Activated CD4-positive, alpha-beta T cell treated with anti-CD3 and anti-CD28 coated beads for 48 hours (primary cell): ENCODE measurements around the gene ARHGEF39.
A peak's percentile ranks its signal among the peaks of the same experiment; 100 is the strongest.
"Not testable (repeated sequence)": the region's sequence is repeated elsewhere in the genome, so short reads cannot be mapped to it uniquely, and the experiment has no call there.

Experiments
- DNase-seq: peaks from one replicate; pipeline ENCODE4 v3.0.0-alpha.2; 2020

ARHGEF39 gene

DNA sequence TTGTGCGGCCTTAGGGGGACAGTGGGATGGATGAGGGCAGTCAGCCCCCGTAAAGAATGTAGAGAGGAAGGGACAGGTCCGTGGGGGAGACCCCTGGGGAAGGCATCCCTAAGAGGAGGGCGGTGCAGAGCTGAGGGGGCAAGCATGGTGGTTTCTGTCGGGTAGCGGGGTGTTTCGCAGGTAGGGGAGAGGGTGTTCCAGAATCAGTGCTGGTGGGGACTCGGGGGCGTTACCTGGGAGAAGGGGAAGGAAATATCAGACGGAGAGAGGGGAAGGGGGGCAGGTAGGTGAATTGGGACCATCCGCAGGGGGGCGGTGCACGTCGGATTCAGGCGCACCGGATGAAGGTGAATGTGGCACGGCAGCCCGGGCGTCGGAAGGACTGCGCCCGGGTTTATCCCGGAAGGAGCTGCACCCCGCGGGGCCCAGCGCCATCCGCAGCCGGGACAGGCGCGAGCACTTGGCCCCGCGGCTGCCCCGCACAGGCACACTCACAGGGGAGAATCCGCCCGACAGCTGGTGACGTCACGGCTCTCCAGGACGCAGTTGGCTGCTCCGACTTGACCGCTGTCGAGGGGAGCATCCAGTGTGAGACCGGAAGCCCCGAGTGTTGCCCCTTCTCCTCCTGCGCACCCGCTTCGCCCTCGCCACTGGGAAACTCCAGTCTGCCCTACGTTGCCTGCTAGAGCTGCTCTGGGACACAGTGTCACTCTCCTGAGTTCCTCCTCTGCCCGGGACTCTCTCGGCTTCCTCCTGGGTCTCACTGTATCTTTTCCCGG is 48.1 kb downstream of the ARHGEF39 start:
- peak; percentile 72 for DNase-seq

DNA sequence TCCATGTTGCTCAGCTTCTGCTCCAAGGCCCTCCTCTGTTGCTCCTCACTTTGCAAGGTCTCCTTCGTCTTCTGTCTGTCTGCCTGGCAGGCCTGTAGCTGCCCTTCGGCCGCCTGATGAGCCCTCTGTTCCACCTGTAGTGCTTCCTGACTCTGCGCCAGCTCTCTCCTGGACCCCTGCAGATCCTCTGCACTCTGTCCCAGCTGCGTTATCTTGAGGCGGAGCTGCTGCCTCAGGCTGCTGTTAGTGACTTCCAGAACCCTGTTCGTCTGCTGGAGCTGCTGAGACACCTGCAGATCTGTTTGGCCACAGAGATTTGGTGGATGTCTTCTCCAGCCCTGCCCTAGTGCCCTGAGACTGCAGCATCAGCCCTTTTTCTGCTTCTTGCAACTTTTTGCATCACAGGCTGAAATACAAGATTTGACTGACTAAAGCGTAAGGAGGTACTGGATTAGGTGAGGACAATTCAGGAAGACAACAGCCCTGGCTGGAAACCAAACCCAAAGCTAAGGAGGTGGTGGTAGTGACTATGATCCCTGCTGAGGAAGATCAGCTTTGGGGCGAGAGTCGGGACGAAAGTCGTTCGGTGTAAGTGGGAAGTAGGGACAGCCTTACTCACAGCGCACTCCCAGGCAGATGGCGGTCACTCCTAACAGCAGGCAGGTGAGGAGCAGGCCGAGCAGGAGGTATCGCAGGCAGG is 48.9 kb downstream of the ARHGEF39 start:
- DNase-seq: no peak

DNA sequence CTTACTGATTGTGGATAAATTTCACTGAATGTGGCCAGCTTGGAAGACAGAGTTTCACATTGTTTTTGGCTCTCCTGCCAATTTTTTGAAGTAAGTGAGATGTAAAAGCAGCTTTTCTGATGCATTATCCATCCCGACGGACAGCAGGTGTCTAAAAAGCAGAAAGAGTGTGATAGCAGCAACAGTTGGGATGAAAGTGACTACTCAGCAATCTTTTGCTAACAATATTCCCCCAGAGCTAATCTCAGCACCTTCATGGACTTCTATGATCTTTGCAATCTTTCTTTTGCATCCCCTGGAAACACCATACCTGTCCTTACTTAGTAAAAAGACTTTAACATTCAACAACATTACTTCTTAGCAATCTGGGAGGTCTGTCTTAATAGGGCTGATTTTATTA is 52.2 kb downstream of the ARHGEF39 start:
- DNase-seq: no peak

DNA sequence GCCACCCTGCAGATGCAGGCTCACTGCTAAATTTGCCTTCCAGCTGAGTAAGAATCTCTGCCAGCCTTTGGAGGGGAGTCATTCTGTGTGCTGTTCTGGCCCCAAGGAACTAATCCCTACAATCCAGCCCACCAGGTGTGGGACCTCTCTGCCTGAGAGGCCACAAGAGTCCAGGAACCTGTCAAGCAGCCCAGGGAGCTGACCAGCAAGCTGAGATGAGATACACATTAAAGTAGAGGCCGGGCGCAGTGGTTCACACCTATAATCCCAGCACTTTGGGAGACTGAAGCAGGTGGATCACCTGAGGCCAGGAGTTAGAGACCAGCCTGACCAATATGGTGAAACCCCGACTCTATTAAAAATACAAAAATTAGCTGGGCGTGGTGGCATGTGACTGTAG is 52.9 kb downstream of the ARHGEF39 start:
- not testable (repeated sequence) for DNase-seq

DNA sequence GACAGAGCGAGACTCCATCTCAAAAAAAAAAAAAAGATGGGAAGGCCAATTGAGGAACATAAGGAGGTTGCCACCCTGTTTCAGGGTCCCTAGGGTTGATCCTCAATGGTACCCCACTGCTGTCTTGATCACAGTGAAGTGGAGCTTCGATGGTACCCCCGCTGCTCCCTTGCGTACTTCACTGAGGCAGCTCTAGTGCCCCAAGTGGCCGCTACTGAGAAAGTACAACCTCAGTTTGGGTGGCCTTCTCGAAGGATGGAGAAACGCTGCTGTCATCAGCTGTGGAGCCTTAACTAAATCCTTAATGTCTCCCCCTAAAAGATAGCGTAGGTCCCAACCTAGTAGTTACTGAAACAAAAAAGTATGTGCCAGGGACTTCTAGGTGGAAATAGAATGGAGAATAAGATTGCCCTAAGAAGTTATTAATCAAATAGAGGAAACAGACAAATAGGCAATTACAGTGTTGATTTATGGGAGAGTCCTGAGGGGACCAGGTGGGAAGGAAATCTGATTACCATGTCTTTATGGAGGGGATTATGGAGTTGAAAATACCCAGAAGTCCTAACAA is 53.7 kb downstream of the ARHGEF39 start:
- peak; percentile 70 for DNase-seq

DNA sequence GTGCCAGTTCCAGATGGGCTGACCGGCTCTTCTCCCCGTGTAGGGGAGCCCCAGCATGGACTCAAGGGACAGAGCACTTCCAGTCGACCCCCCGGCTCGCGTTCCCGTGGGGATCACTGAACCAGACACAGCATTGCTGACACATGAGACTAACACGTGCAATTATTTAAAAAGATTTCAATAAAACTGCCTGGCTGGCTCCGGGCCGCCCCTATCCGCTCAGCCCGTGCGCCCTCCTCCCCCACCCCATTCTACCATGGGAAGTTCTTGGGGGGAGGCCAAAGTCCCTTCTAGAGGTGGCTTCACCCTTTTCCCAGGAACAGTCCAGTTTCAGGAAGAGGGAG is 55.2 kb downstream of the ARHGEF39 start:
- no peak for DNase-seq
